Measurements from ENCODE around the gene GLIPR1L2. TPM values are rescaled to one million over a fixed set of nuclear protein-coding genes. Genes with fewer than 3 reads are reported as not detected.
"Not testable (repeated sequence)": the region's sequence is repeated elsewhere in the genome, so short reads cannot be mapped to it uniquely, and the experiment has no call there.

The GLIPR1L2 gene
- total RNA-seq, 2 donors from 2014 or later = 0.50 to 1.5 TPM

- H3K9me3 ChIP-seq (ENCODE audit: control insufficient read depth, low read length, poor library complexity, severe bottlenecking); H3K36me3 Mint-ChIP-seq (ENCODE audit: low read depth); DNase-seq; ATAC-seq; H3K27ac Mint-ChIP-seq; H3K27me3 Mint-ChIP-seq; H3K4me1 Mint-ChIP-seq; H3K4me3 Mint-ChIP-seq: not testable (repeated sequence)
These were observed 51.0 kb downstream of the GLIPR1L2 start for GRCh38 chr12:75441687-75442449.

- not testable (repeated sequence) for H3K36me3 Mint-ChIP-seq (ENCODE audit: low read depth); H3K9me3 ChIP-seq (ENCODE audit: control insufficient read depth, low read length, poor library complexity, severe bottlenecking); H3K27ac Mint-ChIP-seq; H3K4me1 Mint-ChIP-seq; DNase-seq; ATAC-seq; H3K4me3 Mint-ChIP-seq; H3K27me3 Mint-ChIP-seq
These were observed 51.6 kb downstream of the GLIPR1L2 start for GRCh38 chr12:75442454-75442853.

DNA sequence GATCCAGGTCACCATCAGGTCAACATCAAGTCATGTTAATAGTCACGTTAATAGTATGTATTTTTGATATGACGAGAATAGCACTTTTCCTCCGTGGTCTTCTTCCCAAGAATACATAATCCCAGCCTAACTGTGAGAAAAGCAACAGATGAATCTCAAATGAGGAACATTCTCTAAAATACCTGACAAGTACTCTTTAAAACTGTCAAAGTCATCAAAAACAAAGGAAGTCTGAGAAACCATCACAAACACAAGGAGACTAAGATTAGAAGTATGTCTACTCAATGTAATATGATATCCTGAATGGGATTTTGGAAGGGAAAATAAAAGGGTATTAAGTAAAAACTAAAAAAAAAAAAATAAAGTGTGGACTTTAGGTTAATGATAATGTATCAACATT, 52.8 kb downstream of the GLIPR1L2 start:
- Mint-ChIP-seq H3K27ac (no peak overlapping the region), H3K36me3 (ENCODE audit: low read depth) (no peaks in the 10 kb centered on the region), H3K4me1 (no peaks in the 10 kb centered on the region), H3K27me3 (peaks cover 6% of the 10 kb centered on the region), H3K4me3 (no peak overlapping the region)
- ATAC-seq = no peak
- DNase-seq = no peak
- H3K9me3 ChIP-seq (ENCODE audit: control insufficient read depth, low read length, poor library complexity, severe bottlenecking) = no peaks in the 10 kb centered on the region

DNA sequence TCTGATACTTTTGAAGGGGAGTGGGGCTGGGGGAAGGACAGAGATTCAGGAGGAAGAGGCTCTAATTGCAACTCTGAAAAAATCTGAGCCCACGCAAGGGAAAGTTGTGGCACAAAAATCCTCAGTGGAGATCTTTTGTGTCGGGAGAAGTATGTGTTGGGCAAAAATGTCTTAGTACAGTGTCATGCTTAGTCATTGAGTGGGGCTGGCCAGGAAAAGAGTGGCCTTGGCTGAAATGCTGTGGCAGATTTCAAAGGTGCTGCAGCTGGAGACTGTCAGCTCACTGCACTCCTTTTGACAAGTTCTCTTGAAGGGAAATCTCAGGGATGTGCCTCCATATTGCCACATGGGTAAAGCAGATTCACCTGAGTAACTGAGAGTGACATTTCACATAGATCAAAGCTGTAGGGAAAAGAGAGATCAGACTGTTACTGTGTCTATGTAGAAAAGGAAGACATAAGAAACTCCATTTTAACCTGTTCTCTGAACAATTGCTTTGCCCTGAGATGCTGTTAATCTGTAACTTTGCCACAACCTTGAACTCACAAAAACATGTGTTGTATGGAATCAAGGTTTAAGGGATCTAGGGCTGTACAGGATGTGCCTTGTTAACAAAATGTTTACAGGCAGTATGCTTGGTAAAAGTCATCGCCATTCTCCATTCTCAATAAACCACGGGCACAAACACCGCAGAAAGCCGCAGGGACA, 53.7 kb downstream of the GLIPR1L2 start:
- H3K27me3 Mint-ChIP-seq = peaks cover 6% of the 10 kb centered on the region
- peak overlapping the region; percentile 6 for H3K27ac Mint-ChIP-seq
- ATAC-seq (no peak), DNase-seq (no peak)
- no peaks in the 10 kb centered on the region for H3K4me1 Mint-ChIP-seq
- no peaks in the 10 kb centered on the region for H3K9me3 ChIP-seq (ENCODE audit: control insufficient read depth, low read length, poor library complexity, severe bottlenecking)
- no peaks in the 10 kb centered on the region for H3K36me3 Mint-ChIP-seq (ENCODE audit: low read depth)
- no peak overlapping the region for H3K4me3 Mint-ChIP-seq

GRCh38 chr12:75445137-75445507, 54.2 kb downstream of the GLIPR1L2 start:
- not testable (repeated sequence) for H3K36me3 Mint-ChIP-seq (ENCODE audit: low read depth); H3K4me1 Mint-ChIP-seq; H3K4me3 Mint-ChIP-seq; DNase-seq; H3K9me3 ChIP-seq (ENCODE audit: control insufficient read depth, low read length, poor library complexity, severe bottlenecking); H3K27me3 Mint-ChIP-seq; ATAC-seq
- H3K27ac Mint-ChIP-seq = peak overlapping the region; percentile 6

DNA sequence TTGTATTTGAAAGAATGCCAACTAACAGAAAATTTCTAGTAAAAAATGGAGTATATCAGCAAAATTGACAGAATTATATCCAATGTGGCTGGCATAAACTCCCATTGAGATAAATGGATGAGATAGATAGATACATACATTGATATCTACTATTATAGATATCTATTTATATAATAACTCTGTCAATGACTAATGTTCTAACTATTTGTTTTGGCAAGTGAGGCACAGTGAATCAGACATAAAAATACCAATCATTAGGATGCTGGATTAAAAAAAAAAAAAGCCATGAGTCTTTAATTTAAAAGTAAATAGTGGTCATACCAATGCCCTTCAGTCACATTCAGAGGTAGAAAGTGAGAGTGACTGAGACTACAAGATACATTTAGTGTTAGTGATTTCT, 56.0 kb downstream of the GLIPR1L2 start:
- Mint-ChIP-seq H3K4me1 (no peaks in the 10 kb centered on the region), H3K36me3 (ENCODE audit: low read depth) (no peaks in the 10 kb centered on the region), H3K4me3 (no peak overlapping the region), H3K27me3 (peaks cover 6% of the 10 kb centered on the region), H3K27ac (no peak overlapping the region)
- ATAC-seq (no peak), DNase-seq (no peak)
- H3K9me3 ChIP-seq (ENCODE audit: control insufficient read depth, low read length, poor library complexity, severe bottlenecking) = no peaks in the 10 kb centered on the region

DNA sequence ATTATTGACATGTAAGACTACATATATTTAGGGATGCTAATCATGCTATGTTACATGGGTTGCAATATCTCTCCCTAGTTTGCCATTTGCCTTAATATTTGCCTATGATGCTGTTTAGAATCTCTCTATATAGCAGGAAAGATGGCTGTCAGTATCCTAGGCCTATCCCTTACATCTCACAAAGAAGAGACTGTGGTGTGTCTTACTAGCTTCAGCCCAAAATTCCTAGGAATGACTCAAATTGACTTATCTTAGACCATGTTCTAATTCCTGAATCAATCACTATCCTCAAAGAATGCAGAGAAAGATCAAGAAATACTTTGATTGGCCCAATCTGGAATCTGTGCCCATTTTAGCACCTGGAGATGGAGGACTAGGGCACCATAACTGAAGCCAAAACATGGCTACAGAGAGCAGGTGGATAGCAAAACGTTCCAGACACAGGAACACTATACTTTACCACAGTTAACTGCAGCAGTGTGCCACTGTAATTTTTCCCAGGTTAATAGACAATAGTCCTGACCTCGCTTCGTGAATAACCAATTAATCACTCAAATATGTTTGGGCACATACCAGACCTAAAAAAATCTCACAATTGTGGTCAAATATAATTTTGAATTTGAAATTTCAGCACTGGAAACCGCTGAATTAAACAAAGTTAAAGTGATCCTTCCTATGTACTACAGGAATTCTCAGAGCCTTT, 57.0 kb downstream of the GLIPR1L2 start:
- ATAC-seq (no peak), DNase-seq (no peak)
- Mint-ChIP-seq H3K27me3 (peaks cover 6% of the 10 kb centered on the region), H3K4me3 (no peak overlapping the region), H3K36me3 (ENCODE audit: low read depth) (no peaks in the 10 kb centered on the region), H3K27ac (no peak overlapping the region), H3K4me1 (no peaks in the 10 kb centered on the region)
- H3K9me3 ChIP-seq (ENCODE audit: control insufficient read depth, low read length, poor library complexity, severe bottlenecking) = no peaks in the 10 kb centered on the region

DNA sequence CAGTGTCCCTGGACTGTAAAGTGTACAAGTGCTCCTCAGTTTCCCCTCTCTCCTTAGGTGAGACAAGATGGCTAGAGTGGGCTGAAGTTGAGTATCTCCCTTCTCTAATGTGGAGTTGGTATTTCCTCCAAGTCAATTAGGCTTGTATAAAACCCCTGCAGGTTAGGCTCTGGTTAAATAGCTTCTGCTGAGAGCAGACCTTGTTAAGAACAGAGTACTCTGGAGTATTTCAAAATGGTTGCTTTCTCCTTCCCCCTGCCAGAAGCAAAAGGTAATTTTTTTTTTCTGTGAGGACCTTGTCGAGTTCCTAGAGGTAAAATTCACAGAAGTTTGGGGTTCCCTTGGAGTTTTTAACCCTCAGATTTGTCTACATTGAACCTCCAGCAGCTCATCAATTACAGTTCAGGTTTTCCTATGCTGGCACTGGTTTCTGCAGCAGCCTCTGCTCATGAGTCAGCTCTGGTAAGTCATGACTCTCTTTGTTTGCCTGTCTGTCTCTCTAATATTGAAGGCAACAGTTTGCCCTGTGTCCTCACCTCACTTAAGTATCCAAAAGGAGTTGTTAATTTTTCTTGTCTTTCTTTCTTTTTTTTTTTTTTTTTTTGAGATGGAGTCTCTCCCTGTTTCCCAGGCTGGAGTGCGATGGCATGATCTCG, 61.9 kb downstream of the GLIPR1L2 start:
- Mint-ChIP-seq H3K27ac (no peak overlapping the region), H3K4me1 (peaks cover 16% of the 10 kb centered on the region), H3K27me3 (no peaks in the 10 kb centered on the region), H3K36me3 (ENCODE audit: low read depth) (peaks cover 2% of the 10 kb centered on the region), H3K4me3 (no peak overlapping the region)
- H3K9me3 ChIP-seq (ENCODE audit: control insufficient read depth, low read length, poor library complexity, severe bottlenecking) = no peaks in the 10 kb centered on the region
- no peak for DNase-seq
- no peak for ATAC-seq

GRCh38 chr12:75455839-75456238, 65.0 kb downstream of the GLIPR1L2 start:
- peaks cover 2% of the 10 kb centered on the region for H3K36me3 Mint-ChIP-seq (ENCODE audit: low read depth)
- DNase-seq (no peak), ATAC-seq (no peak)
- peak overlapping the region; percentile 62 for H3K27ac Mint-ChIP-seq
- H3K4me3 Mint-ChIP-seq = no peak overlapping the region
- no peaks in the 10 kb centered on the region for H3K9me3 ChIP-seq (ENCODE audit: control insufficient read depth, low read length, poor library complexity, severe bottlenecking)
- H3K4me1 Mint-ChIP-seq = peaks cover 29% of the 10 kb centered on the region
- no peaks in the 10 kb centered on the region for H3K27me3 Mint-ChIP-seq

GRCh38 chr12:75457191-75457590, 66.3 kb downstream of the GLIPR1L2 start:
- Mint-ChIP-seq H3K27ac (peak overlapping the region; percentile 89), H3K4me3 (no peak overlapping the region), H3K4me1 (peaks cover 30% of the 10 kb centered on the region), H3K36me3 (ENCODE audit: low read depth) (peaks cover 2% of the 10 kb centered on the region), H3K27me3 (no peaks in the 10 kb centered on the region)
- ATAC-seq (peak; percentile 50), DNase-seq (no peak)
- no peaks in the 10 kb centered on the region for H3K9me3 ChIP-seq (ENCODE audit: control insufficient read depth, low read length, poor library complexity, severe bottlenecking)

DNA sequence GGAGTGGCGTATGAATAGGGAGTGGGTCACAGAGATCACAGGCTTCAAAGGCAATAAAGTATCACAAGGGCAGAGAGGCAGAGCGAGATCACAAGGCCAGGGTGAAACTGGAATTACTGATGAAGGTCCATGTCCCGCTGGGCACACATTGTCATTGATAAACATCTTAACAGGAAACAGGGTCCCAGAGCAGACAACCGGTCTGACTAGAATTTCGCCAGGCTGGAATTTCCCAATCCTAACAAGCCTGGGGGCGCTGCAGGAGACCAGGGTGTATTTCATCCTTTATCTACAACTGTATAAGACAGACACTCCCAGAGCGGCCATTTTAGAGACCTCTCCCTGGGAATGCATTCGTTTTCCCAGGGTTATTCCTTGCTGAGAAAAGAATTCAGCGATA, 67.0 kb downstream of the GLIPR1L2 start:
- ATAC-seq; H3K36me3 Mint-ChIP-seq (ENCODE audit: low read depth): not testable (repeated sequence)
- peak overlapping the region; percentile 26 for H3K4me3 Mint-ChIP-seq

GRCh38 chr12:75459755-75460154, 68.9 kb downstream of the GLIPR1L2 start:
- no peaks in the 10 kb centered on the region for H3K9me3 ChIP-seq (ENCODE audit: control insufficient read depth, low read length, poor library complexity, severe bottlenecking)
- H3K27me3 Mint-ChIP-seq = no peaks in the 10 kb centered on the region
- DNase-seq (no peak), ATAC-seq (peak; percentile 30)
- peak overlapping the region; percentile 32 for H3K27ac Mint-ChIP-seq
- H3K36me3 Mint-ChIP-seq (ENCODE audit: low read depth) = peaks cover 2% of the 10 kb centered on the region
- peaks cover 31% of the 10 kb centered on the region for H3K4me1 Mint-ChIP-seq
- H3K4me3 Mint-ChIP-seq = peak overlapping the region; percentile 58

More for the DNA sequence above, 67.0 kb downstream of the GLIPR1L2 start:
- not testable (repeated sequence) for DNase-seq; H3K27me3 Mint-ChIP-seq; H3K9me3 ChIP-seq (ENCODE audit: control insufficient read depth, low read length, poor library complexity, severe bottlenecking)
- Mint-ChIP-seq H3K4me1 (peaks cover 31% of the 10 kb centered on the region), H3K27ac (peak overlapping the region; percentile 89)

- no peaks in the 10 kb centered on the region for H3K36me3 Mint-ChIP-seq (ENCODE audit: low read depth)
- peak overlapping the region; percentile 58 for H3K4me3 Mint-ChIP-seq
- peaks cover 31% of the 10 kb centered on the region for H3K4me1 Mint-ChIP-seq
- H3K9me3 ChIP-seq (ENCODE audit: control insufficient read depth, low read length, poor library complexity, severe bottlenecking) = no peaks in the 10 kb centered on the region
- no peak for ATAC-seq
- H3K27ac Mint-ChIP-seq = peak overlapping the region; percentile 32
- DNase-seq = no peak
- no peaks in the 10 kb centered on the region for H3K27me3 Mint-ChIP-seq
These were observed 69.3 kb downstream of the GLIPR1L2 start for GRCh38 chr12:75460204-75460603.

All from T-helper 17 cell (primary cell).